Psoas muscle (tissue), 8 donors: ENCODE data around the gene C18orf63. TPM values are rescaled to one million over a fixed set of nuclear protein-coding genes. Genes with fewer than 3 reads are reported as not detected.
A peak's percentile ranks its signal among the peaks of the same experiment; 100 is the strongest.

Experiments
- ATAC-seq, 4 donors: fragments of 200-7000 bp; cut with Tn5 transposase; one replicate each; pipeline ENCODE4 v1.9.1; 2020; ENCODE audit warnings: moderate library complexity in 3 of 4, mild to moderate bottlenecking in 2 of 4
- DNase-seq, 2 donors: peaks; one replicate each; pipeline ENCODE4 v3.0.0-alpha.2; 2020
- H3K27ac ChIP-seq: fragments of 200-600 bp; one replicate; pipeline ENCODE4 v1.8.0; 2022
- H3K27me3 ChIP-seq, 3 donors: fragments of 200-600 bp in 1 of 3; one replicate each; pipeline versions ENCODE4 v1.6.1 to v1.8.0; 2013 to 2022; ENCODE audit warnings: low read length in 2 of 3, mild to moderate bottlenecking in 2 of 3, moderate library complexity in 1 of 3; ENCODE audit not compliant: insufficient read depth in 3 of 3
- H3K36me3 ChIP-seq, 2 donors: fragments of 200-600 bp in 1 of 2; one replicate each; pipeline versions ENCODE4 v1.6.1 to v1.8.0; 2013 to 2022; ENCODE audit warnings: low read depth in 1 of 2, mild to moderate bottlenecking in 1 of 2, moderate library complexity in 1 of 2; ENCODE audit not compliant: insufficient read depth in 1 of 2
- H3K4me1 ChIP-seq: fragments of 200-600 bp; one replicate; pipeline ENCODE4 v1.8.0; 2022
- H3K4me3 ChIP-seq: fragments of 200-600 bp; one replicate; pipeline ENCODE4 v1.8.0; 2022; ENCODE audit warnings: mild to moderate bottlenecking
- H3K9me3 ChIP-seq: fragments of 200-600 bp; one replicate; pipeline ENCODE4 v1.8.0; 2022
- WGBS, 3 donors: extraction: QIAGEN DNeasy Blood & Tissue Kit; methylation state at CpG; one replicate each; pipeline versions ENCODE4 v1.1.6 to v1.1.7; 2013; 5-methylcytosine and 5-hydroxymethylcytosine counted together
- intact Hi-C, 2 donors: fragments of 100-400 bp; cut with DNase I; formaldehyde crosslinking; loops; one replicate each; pipeline versions ENCODE4 v1.11.0 to v1.14.2; 2022
- polyA plus RNA-seq, 3 donors: library from polyadenylated mRNA; stranded (reverse); fragments of 200-250 nt; gene quantifications; one replicate each; pipeline ENCODE4 v1.2.3, GENCODE V29; 2013
- total RNA-seq, 4 donors: library from RNA; stranded (reverse); fragmentation: NEBNext Ultra II Directional in 2 of 4; extraction: Animal tissue kit (Norgen Biotek cat#: 25700) in 2 of 4; gene quantifications; one replicate each; pipeline versions ENCODE4 v1.2.1 to v1.2.4, GENCODE V29; 2021 to 2023
- TF ChIP-seq, protein P1 (sequence below): fragments of 200-600 bp; IDR thresholded peaks from one replicate; pipeline ENCODE4 v1.8.0; 2022; ENCODE audit warnings: antibody characterized with exemption
- donor health status: healthy with polysubstance abuse.
- donor health status: DM: no; HTN: no; CAD: no; lungs with moderate emphysema.
- donor health status: Bipolar disorder and iron deficiency.
- donor health status: healthy.
- donor health status: DM: yes; HTN: yes; CAD: no.
- donor health status: DM: no; HTN: no; CAD: no.
- donor health status: DM: no; HTN: no; CAD: no.
- donor health status: DM: yes; HTN: yes; CAD: no.

Gene C18orf63
- total and polyA plus RNA-seq, 7 donors = not detected

DNA sequence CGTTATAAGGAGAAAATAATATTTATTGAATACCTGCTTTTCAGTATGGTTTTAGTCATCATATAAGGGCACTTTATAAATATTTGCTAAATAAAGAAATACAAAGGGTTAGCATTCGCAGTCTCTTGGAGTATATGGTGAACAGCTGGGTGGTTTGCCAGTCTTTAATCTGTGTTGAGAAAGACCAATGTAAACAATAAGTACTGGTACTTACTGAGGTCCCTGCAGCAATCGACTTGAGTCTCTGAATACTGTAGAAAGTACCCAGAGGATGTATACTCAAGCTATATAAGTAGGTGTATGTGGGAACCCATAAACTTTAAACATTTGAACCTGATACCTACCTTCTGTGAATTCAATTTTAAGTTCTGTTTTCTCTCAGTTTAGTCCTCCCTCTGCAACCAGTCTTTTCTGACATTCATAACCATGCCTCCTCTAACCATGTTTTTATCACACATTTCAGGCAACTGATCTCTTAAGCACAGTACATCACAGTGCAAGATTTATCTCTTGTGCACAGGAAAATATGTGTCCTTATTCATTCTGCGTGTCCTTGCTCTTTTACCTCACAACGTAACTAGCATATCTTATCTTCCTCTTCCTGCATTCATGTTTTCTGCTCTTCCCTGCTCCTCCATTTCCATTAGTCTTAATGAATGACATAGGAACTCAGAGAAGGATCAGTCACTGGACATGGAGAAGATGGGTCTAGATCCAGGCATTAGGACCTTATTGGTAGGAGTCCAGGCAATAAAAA is 21.7 kb downstream of the C18orf63 start:
- no peaks in the 10 kb centered on the region for H3K4me1 ChIP-seq
- no peak overlapping the region for H3K4me3 ChIP-seq
- no peak overlapping the region for H3K27ac ChIP-seq
- WGBS, 3 donors = 87 to 89% (median 88%) methylated on average over 5 of the region's 5 CpGs
- no peaks in the 10 kb centered on the region for H3K9me3 ChIP-seq
- ATAC-seq (no peak), DNase-seq (no peak)
- TF ChIP-seq, protein P1, sequence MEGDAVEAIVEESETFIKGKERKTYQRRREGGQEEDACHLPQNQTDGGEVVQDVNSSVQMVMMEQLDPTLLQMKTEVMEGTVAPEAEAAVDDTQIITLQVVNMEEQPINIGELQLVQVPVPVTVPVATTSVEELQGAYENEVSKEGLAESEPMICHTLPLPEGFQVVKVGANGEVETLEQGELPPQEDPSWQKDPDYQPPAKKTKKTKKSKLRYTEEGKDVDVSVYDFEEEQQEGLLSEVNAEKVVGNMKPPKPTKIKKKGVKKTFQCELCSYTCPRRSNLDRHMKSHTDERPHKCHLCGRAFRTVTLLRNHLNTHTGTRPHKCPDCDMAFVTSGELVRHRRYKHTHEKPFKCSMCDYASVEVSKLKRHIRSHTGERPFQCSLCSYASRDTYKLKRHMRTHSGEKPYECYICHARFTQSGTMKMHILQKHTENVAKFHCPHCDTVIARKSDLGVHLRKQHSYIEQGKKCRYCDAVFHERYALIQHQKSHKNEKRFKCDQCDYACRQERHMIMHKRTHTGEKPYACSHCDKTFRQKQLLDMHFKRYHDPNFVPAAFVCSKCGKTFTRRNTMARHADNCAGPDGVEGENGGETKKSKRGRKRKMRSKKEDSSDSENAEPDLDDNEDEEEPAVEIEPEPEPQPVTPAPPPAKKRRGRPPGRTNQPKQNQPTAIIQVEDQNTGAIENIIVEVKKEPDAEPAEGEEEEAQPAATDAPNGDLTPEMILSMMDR = no peak
- intact Hi-C loops = no loop called here
- H3K27me3 ChIP-seq = peaks cover 0 to 4% (median 4%) of the 10 kb centered on the region in 3 donors
- H3K36me3 ChIP-seq = no peaks in the 10 kb centered on the region

DNA sequence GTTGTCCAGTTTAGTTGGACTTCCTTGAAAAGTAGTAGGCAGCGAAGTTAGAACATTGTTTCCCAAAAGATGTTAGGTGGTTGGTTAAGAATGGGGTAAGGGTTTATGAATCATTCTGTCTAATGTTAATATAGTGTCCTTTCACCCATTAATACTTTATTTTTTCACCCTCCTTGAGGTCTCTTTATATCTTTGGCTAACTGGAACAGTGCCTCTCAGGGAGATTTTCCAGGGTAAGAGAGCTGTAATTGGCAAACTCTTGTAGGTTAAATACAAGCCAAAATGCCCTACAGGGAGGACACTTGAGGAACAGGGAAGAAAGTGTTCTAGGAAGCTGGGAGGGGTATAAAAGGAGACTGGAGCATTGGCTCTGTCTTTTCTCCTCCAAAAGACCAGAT is 22.3 kb downstream of the C18orf63 start:
- no peak overlapping the region for H3K27ac ChIP-seq
- intact Hi-C loops = no loop called here
- ATAC-seq (no peak), DNase-seq (no peak)
- TF ChIP-seq, protein P1 = no peak
- H3K36me3 ChIP-seq = no peaks in the 10 kb centered on the region
- H3K27me3 ChIP-seq = peaks cover 0 to 4% (median 4%) of the 10 kb centered on the region in 3 donors
- no peaks in the 10 kb centered on the region for H3K9me3 ChIP-seq
- 84 to 100% (median 94%) methylated on average over 1 of the region's 1 CpG for WGBS, 3 donors
- no peaks in the 10 kb centered on the region for H3K4me1 ChIP-seq
- H3K4me3 ChIP-seq = no peak overlapping the region

GRCh38 chr18:74342416-74343043 is 26.9 kb downstream of the C18orf63 start:
- ATAC-seq (no peak), DNase-seq (no peak)
- no peak overlapping the region for H3K4me3 ChIP-seq
- no peaks in the 10 kb centered on the region for H3K9me3 ChIP-seq
- H3K36me3 ChIP-seq = no peaks in the 10 kb centered on the region
- WGBS, 3 donors = 13 to 16% (median 15%) methylated on average over 4 of the region's 4 CpGs
- TF ChIP-seq, protein P1 = peak; percentile 69
- H3K27me3 ChIP-seq = peaks cover 0 to 4% (median 3%) of the 10 kb centered on the region in 3 donors
- intact Hi-C loops = loop anchor here (1.0 to 10.0 kb wide), 3 partner anchors 146 to 202 kb away; no protein-coding TSS in a partner anchor
- no peaks in the 10 kb centered on the region for H3K4me1 ChIP-seq
- H3K27ac ChIP-seq = no peak overlapping the region

DNA sequence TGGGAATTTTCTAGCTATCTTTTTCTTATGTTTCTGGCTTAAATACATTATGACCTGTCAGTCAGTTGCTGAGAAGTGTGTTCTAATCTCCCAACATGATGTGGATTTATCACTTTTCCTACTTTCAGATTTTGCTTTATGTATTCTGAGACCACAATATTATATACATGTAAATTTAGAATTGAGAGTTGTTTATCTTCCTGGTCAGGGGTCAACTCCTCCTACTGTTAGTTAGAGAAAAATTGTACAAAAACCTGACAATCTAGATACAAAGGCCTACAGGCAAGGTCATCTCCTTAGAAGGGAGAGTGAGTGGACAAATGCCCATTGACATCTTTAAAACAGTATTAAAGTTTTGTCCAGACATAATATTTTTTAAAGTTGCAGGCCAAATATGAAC is 30.6 kb downstream of the C18orf63 start:
- DNase-seq = no peak
- Histone ChIP-seq H3K4me3 (no peak overlapping the region), H3K27ac (no peak overlapping the region), H3K27me3 (no peaks in the 10 kb centered on the region), H3K9me3 (no peaks in the 10 kb centered on the region), H3K36me3 (no peaks in the 10 kb centered on the region), H3K4me1 (no peaks in the 10 kb centered on the region)
- ATAC-seq = no peak
- intact Hi-C loops = loop anchor here in 1 of 2 donors (10.0 kb wide), 1 partner anchor 199 kb away; no protein-coding TSS in a partner anchor
- TF ChIP-seq, protein P1 = no peak
